Activated naive CD4-positive, alpha-beta T cell treated with anti-CD3 and anti-CD28 coated beads for 36 hours (primary cell): ENCODE measurements around the gene AFAP1L2. TPM values are rescaled to one million over a fixed set of nuclear protein-coding genes. Genes with fewer than 3 reads are reported as not detected.

Experiments used
- CTCF ChIA-PET: fragments of 350-600 bp; sonication (Branson Sonifier 250); formaldehyde crosslinking; loops from one replicate; lab custom pipeline; 2021; ENCODE audit warnings: antibody characterized with exemption; lab: Charles Lee
- DNase-seq: peaks from one replicate; pipeline ENCODE4 v3.0.0-alpha.2; 2020
- H3K27ac Mint-ChIP-seq: one replicate; pipeline ENCODE4 v1.8.0; 2021; ENCODE audit warnings: mild to moderate bottlenecking, mixed read lengths
- H3K27me3 Mint-ChIP-seq: one replicate; pipeline ENCODE4 v1.8.0; 2021; ENCODE audit warnings: low read depth, mixed read lengths
- H3K36me3 Mint-ChIP-seq: one replicate; pipeline ENCODE4 v1.8.0; 2021; ENCODE audit warnings: low read depth, mixed read lengths
- H3K4me1 Mint-ChIP-seq: one replicate; pipeline ENCODE4 v1.8.0; 2021; ENCODE audit warnings: low read depth, mixed read lengths
- H3K4me3 Mint-ChIP-seq: one replicate; pipeline ENCODE4 v1.8.0; 2021; ENCODE audit warnings: mild to moderate bottlenecking, moderate library complexity, mixed read lengths
- H3K9me3 Mint-ChIP-seq: one replicate; pipeline ENCODE4 v1.8.0; 2021; ENCODE audit warnings: mixed read lengths
- intact Hi-C: fragments of 100-400 bp; cut with micrococcal nuclease; formaldehyde crosslinking; loops from one replicate; pipeline ENCODE4 v1.15.1; 2023
- total RNA-seq, 2 experiments: library from RNA; stranded (reverse); gene quantifications; one replicate each; pipeline ENCODE4 v1.2.3, GENCODE V29; 2021

The AFAP1L2 gene
- total RNA-seq, 2 experiments from 2014 or later, result 0.86 to 0.98 TPM

GRCh38 chr10:114256008-114256765 lies 148.1 kb downstream of the AFAP1L2 start:
- no peak overlapping the region for H3K4me3 Mint-ChIP-seq
- no peak overlapping the region for H3K27ac Mint-ChIP-seq
- no peaks in the 10 kb centered on the region for H3K27me3 Mint-ChIP-seq
- CTCF ChIA-PET, result interaction anchor here (0.6 kb wide), 1 partner anchor 88 kb away, joined by 3 read pairs; no protein-coding TSS in a partner anchor
- intact Hi-C loops, result no loop called here
- H3K36me3 Mint-ChIP-seq, result no peaks in the 10 kb centered on the region
- peaks cover 6% of the 10 kb centered on the region for H3K4me1 Mint-ChIP-seq
- no peaks in the 10 kb centered on the region for H3K9me3 Mint-ChIP-seq
- no peak for DNase-seq

- DNase-seq, result no peak
- Mint-ChIP-seq H3K27ac (no peak overlapping the region), H3K27me3 (no peaks in the 10 kb centered on the region), H3K4me3 (no peak overlapping the region), H3K36me3 (no peaks in the 10 kb centered on the region), H3K9me3 (no peaks in the 10 kb centered on the region), H3K4me1 (peaks cover 6% of the 10 kb centered on the region)
- intact Hi-C loops, result no loop called here
- CTCF ChIA-PET, result no interaction called here
These were observed 149.1 kb downstream of the AFAP1L2 start for GRCh38 chr10:114255227-114255626.

- intact Hi-C loops, result no loop called here
- H3K27me3 Mint-ChIP-seq, result peaks cover 3% of the 10 kb centered on the region
- no peak overlapping the region for H3K27ac Mint-ChIP-seq
- no peaks in the 10 kb centered on the region for H3K4me1 Mint-ChIP-seq
- DNase-seq, result no peak
- no peak overlapping the region for H3K4me3 Mint-ChIP-seq
- CTCF ChIA-PET, result no interaction called here
- H3K9me3 Mint-ChIP-seq, result no peaks in the 10 kb centered on the region
- no peaks in the 10 kb centered on the region for H3K36me3 Mint-ChIP-seq
These were observed 151.4 kb downstream of the AFAP1L2 start for GRCh38 chr10:114252883-114253282.

GRCh38 chr10:114252092-114252491 lies 152.2 kb downstream of the AFAP1L2 start:
- no peak overlapping the region for H3K27ac Mint-ChIP-seq
- H3K4me3 Mint-ChIP-seq, result no peak overlapping the region
- CTCF ChIA-PET, result no interaction called here
- no peaks in the 10 kb centered on the region for H3K4me1 Mint-ChIP-seq
- H3K36me3 Mint-ChIP-seq, result no peaks in the 10 kb centered on the region
- H3K9me3 Mint-ChIP-seq, result no peaks in the 10 kb centered on the region
- peaks cover 3% of the 10 kb centered on the region for H3K27me3 Mint-ChIP-seq
- intact Hi-C loops, result no loop called here
- no peak for DNase-seq

GRCh38 chr10:114250716-114251115 lies 153.6 kb downstream of the AFAP1L2 start:
- Mint-ChIP-seq H3K4me3 (no peak overlapping the region), H3K27ac (no peak overlapping the region), H3K4me1 (no peaks in the 10 kb centered on the region), H3K27me3 (peaks cover 3% of the 10 kb centered on the region), H3K36me3 (no peaks in the 10 kb centered on the region), H3K9me3 (no peaks in the 10 kb centered on the region)
- no peak for DNase-seq
- intact Hi-C loops, result no loop called here
- CTCF ChIA-PET, result no interaction called here

GRCh38 chr10:114250236-114250635 lies 154.1 kb downstream of the AFAP1L2 start:
- H3K27me3 Mint-ChIP-seq, result peaks cover 3% of the 10 kb centered on the region
- DNase-seq, result no peak
- intact Hi-C loops, result no loop called here
- no peak overlapping the region for H3K4me3 Mint-ChIP-seq
- H3K9me3 Mint-ChIP-seq, result no peaks in the 10 kb centered on the region
- H3K4me1 Mint-ChIP-seq, result no peaks in the 10 kb centered on the region
- CTCF ChIA-PET, result no interaction called here
- no peaks in the 10 kb centered on the region for H3K36me3 Mint-ChIP-seq
- no peak overlapping the region for H3K27ac Mint-ChIP-seq

GRCh38 chr10:114246679-114247305 lies 157.5 kb downstream of the AFAP1L2 start:
- no peaks in the 10 kb centered on the region for H3K36me3 Mint-ChIP-seq
- DNase-seq, result no peak
- H3K9me3 Mint-ChIP-seq, result no peaks in the 10 kb centered on the region
- H3K4me1 Mint-ChIP-seq, result no peaks in the 10 kb centered on the region
- CTCF ChIA-PET, result no interaction called here
- intact Hi-C loops, result no loop called here
- no peak overlapping the region for H3K4me3 Mint-ChIP-seq
- H3K27me3 Mint-ChIP-seq, result peaks cover 22% of the 10 kb centered on the region
- H3K27ac Mint-ChIP-seq, result no peak overlapping the region

GRCh38 chr10:114245121-114245791 lies 159.0 kb downstream of the AFAP1L2 start:
- H3K36me3 Mint-ChIP-seq, result no peaks in the 10 kb centered on the region
- CTCF ChIA-PET, result interaction anchor here (0.6 kb wide), 1 partner anchor 127 kb away, joined by 3 read pairs; no protein-coding TSS in a partner anchor

More at GRCh38 chr10:114245121-114245791, 159.0 kb downstream of the AFAP1L2 start:
- H3K4me3 Mint-ChIP-seq, result no peak overlapping the region
- no peaks in the 10 kb centered on the region for H3K9me3 Mint-ChIP-seq
- no peak for DNase-seq
- H3K27ac Mint-ChIP-seq, result no peak overlapping the region
- H3K27me3 Mint-ChIP-seq, result peaks cover 34% of the 10 kb centered on the region
- intact Hi-C loops, result no loop called here
- no peaks in the 10 kb centered on the region for H3K4me1 Mint-ChIP-seq

Other genes with a start within 250 kb of the AFAP1L2 start
- 10 to 100 TPM; 10.3 to 13.7 TPM for gene CCDC186, start 230.3 kb downstream of the AFAP1L2 start, total RNA-seq
- under 1 TPM; 0.47 to 0.79 TPM for gene TDRD1, start 225.1 kb downstream of the AFAP1L2 start, total RNA-seq
- not detected for gene VWA2, start 165.2 kb downstream of the AFAP1L2 start, total RNA-seq